GM23248 (cell line): ENCODE measurements around the gene UPF2.
"Not testable (repeated sequence)": the region's sequence is repeated elsewhere in the genome, so short reads cannot be mapped to it uniquely, and the experiment has no call there.

Experiments used
- EZH2 ChIP-seq: fragments of 200-600 bp; sonication (generic); IDR thresholded peaks from 2 replicates; pipeline ENCODE4 v1.6.1; 2018; ENCODE audit warnings: antibody characterized with exemption, mild to moderate bottlenecking; ENCODE audit not compliant: insufficient read depth, poor library complexity, severe bottlenecking
- EZH2phosphoT487 ChIP-seq: fragments of 200-600 bp; sonication (generic); IDR thresholded peaks from 2 replicates; pipeline ENCODE4 v1.6.1; 2018; ENCODE audit warnings: antibody characterized with exemption, moderate library complexity, mild to moderate bottlenecking, low read depth; ENCODE audit not compliant: insufficient read depth

GRCh38 chr10:12008842-12009241 is 33.8 kb downstream of the UPF2 start:
- not testable (repeated sequence) for TF ChIP-seq EZH2phosphoT487, EZH2
